Thoracic aorta (tissue), 2 donors: ENCODE data around the gene TRRAP. TPM values are rescaled to one million over a fixed set of nuclear protein-coding genes. Genes with fewer than 3 reads are reported as not detected.

Experiments
- ATAC-seq: fragments of 150-250 bp; one replicate; pipeline ENCODE4 v1.8.0; 2017; ENCODE audit warnings: low read depth; ENCODE audit not compliant: insufficient number of reproducible peaks, low FRiP score
- DNase-seq: peaks from one replicate; pipeline ENCODE4 v3.0.0-alpha.2; 2020; ENCODE audit warnings: low spot score
- H3K27ac ChIP-seq, 2 donors: fragments of 200-600 bp; sonication (generic); 1 replicate in 1 of 2; 2 replicates in 1 of 2; pipeline ENCODE4 v1.5.1; 2016; ENCODE audit warnings: mild to moderate bottlenecking in 2 of 2, moderate library complexity in 2 of 2
- H3K27me3 ChIP-seq: fragments of 200-600 bp; sonication (generic); replicated peaks from 2 replicates; pipeline ENCODE4 v1.6.0; 2016; ENCODE audit warnings: mild to moderate bottlenecking; ENCODE audit not compliant: insufficient read depth
- H3K36me3 ChIP-seq: fragments of 200-600 bp; sonication (generic); one replicate; pipeline ENCODE4 v1.5.1; 2016
- H3K4me1 ChIP-seq, 2 donors: fragments of 200-600 bp; sonication (generic); 1 replicate in 1 of 2; 2 replicates in 1 of 2; pipeline versions ENCODE4 v1.5.1 to v1.6.0; 2016; ENCODE audit warnings: low read depth in 2 of 2, mild to moderate bottlenecking in 1 of 2; ENCODE audit not compliant: control insufficient read depth in 1 of 2
- H3K4me3 ChIP-seq: fragments of 200-600 bp; sonication (generic); 2 replicates; pipeline ENCODE4 v1.5.1; 2016; ENCODE audit warnings: mild to moderate bottlenecking
- H3K9me3 ChIP-seq: fragments of 200-600 bp; sonication (generic); 2 replicates; pipeline ENCODE4 v1.5.1; 2016
- CTCF ChIP-seq: fragments of 200-600 bp; sonication (generic); IDR thresholded peaks from one replicate; pipeline ENCODE4 v1.5.1; 2019; ENCODE audit warnings: antibody characterized with exemption
- total RNA-seq, 2 donors: library from RNA; depleted of rRNA; stranded (reverse); fragments of >200 nt; gene quantifications; one replicate each; pipeline versions ENCODE4 v1.1.0 to v1.2.3, GENCODE V29; 2016

The TRRAP gene
- total RNA-seq, 2 donors from 2014 or later, result 44.8 to 49.5 TPM

GRCh38 chr7:99003419-99003818 is 125.1 kb downstream of the TRRAP start:
- Histone ChIP-seq H3K4me1 (peaks cover 0 to 14% of the 10 kb centered on the region in 2 donors), H3K9me3 (no peaks in the 10 kb centered on the region), H3K36me3 (peaks cover 56% of the 10 kb centered on the region), H3K4me3 (no peak overlapping the region), H3K27me3 (no peaks in the 10 kb centered on the region), H3K27ac (peak overlapping the region; percentile 60 to 62)
- DNase-seq, result no peak
- ATAC-seq, result no peak
- TF ChIP-seq CTCF, result no peak

- DNase-seq (no peak), ATAC-seq (no peak)
- peaks cover 56% of the 10 kb centered on the region for H3K36me3 ChIP-seq
- no peaks in the 10 kb centered on the region for H3K9me3 ChIP-seq
- no peak for TF ChIP-seq CTCF
- peak overlapping the region; percentile 60 to 62 for H3K27ac ChIP-seq
- H3K27me3 ChIP-seq, result no peaks in the 10 kb centered on the region
- no peak overlapping the region for H3K4me3 ChIP-seq
- H3K4me1 ChIP-seq, result peaks cover 0 to 14% of the 10 kb centered on the region in 2 donors
These were observed 125.9 kb downstream of the TRRAP start for GRCh38 chr7:99004216-99004615.

GRCh38 chr7:99004781-99005500 is 126.6 kb downstream of the TRRAP start:
- H3K4me1 ChIP-seq, result peaks cover 0 to 14% of the 10 kb centered on the region in 2 donors
- peak overlapping the region; percentile 60 to 62 for H3K27ac ChIP-seq
- no peaks in the 10 kb centered on the region for H3K9me3 ChIP-seq
- H3K4me3 ChIP-seq, result no peak overlapping the region
- H3K27me3 ChIP-seq, result no peaks in the 10 kb centered on the region
- ATAC-seq (no peak), DNase-seq (no peak)
- TF ChIP-seq CTCF, result no peak
- peaks cover 55% of the 10 kb centered on the region for H3K36me3 ChIP-seq

- Histone ChIP-seq H3K4me1 (peaks cover 0 to 14% of the 10 kb centered on the region in 2 donors), H3K27ac (no peak overlapping the region), H3K4me3 (no peak overlapping the region), H3K36me3 (peaks cover 48% of the 10 kb centered on the region), H3K9me3 (no peaks in the 10 kb centered on the region), H3K27me3 (no peaks in the 10 kb centered on the region)
- no peak for DNase-seq
- no peak for TF ChIP-seq CTCF
- no peak for ATAC-seq
These were observed 127.4 kb downstream of the TRRAP start for GRCh38 chr7:99005776-99006175.

GRCh38 chr7:99006739-99007424 is 128.6 kb downstream of the TRRAP start:
- no peak for TF ChIP-seq CTCF
- Histone ChIP-seq H3K36me3 (peaks cover 56% of the 10 kb centered on the region), H3K27me3 (no peaks in the 10 kb centered on the region), H3K27ac (no peak overlapping the region), H3K4me1 (peaks cover 0 to 14% of the 10 kb centered on the region in 2 donors), H3K4me3 (no peak overlapping the region), H3K9me3 (no peaks in the 10 kb centered on the region)
- no peak for ATAC-seq
- no peak for DNase-seq
